ENCODE data around the gene GLI1. TPM values are rescaled to one million over a fixed set of nuclear protein-coding genes. Genes with fewer than 3 reads are reported as not detected.
A peak's percentile ranks its signal among the peaks of the same experiment; 100 is the strongest.
"Not testable (repeated sequence)": the region's sequence is repeated elsewhere in the genome, so short reads cannot be mapped to it uniquely, and the experiment has no call there.

Gene GLI1
- 1 to 10 TPM in 2 of 4 donors, under 1 TPM in 2; 0.67 to 2.1 (median 1.3) TPM for total RNA-seq

- no peaks in the 10 kb centered on the region for H3K27me3 ChIP-seq
- peak within 1 kb of the TSS; percentile 59 to 74 (median 67) for H3K4me3 ChIP-seq
- TF ChIP-seq, protein P1, sequence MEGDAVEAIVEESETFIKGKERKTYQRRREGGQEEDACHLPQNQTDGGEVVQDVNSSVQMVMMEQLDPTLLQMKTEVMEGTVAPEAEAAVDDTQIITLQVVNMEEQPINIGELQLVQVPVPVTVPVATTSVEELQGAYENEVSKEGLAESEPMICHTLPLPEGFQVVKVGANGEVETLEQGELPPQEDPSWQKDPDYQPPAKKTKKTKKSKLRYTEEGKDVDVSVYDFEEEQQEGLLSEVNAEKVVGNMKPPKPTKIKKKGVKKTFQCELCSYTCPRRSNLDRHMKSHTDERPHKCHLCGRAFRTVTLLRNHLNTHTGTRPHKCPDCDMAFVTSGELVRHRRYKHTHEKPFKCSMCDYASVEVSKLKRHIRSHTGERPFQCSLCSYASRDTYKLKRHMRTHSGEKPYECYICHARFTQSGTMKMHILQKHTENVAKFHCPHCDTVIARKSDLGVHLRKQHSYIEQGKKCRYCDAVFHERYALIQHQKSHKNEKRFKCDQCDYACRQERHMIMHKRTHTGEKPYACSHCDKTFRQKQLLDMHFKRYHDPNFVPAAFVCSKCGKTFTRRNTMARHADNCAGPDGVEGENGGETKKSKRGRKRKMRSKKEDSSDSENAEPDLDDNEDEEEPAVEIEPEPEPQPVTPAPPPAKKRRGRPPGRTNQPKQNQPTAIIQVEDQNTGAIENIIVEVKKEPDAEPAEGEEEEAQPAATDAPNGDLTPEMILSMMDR (IDR thresholded peaks at IDR 0.05): no peak
- TF ChIP-seq POLR2A (IDR thresholded peaks at IDR 0.05): no peak
- H3K4me1 ChIP-seq: peaks cover 8 to 41% (median 15%) of the 10 kb centered on the region in 4 donors
- DNase-seq: peak in 2 of 3 donors; percentile 49 to 74
- H3K9me3 ChIP-seq: no peaks in the 10 kb centered on the region
- H3K27ac ChIP-seq: peak within 1 kb of the TSS; percentile 80 to 89 (median 82)
- H3K36me3 ChIP-seq: no peaks in the 10 kb centered on the region
These were observed at the start of gene GLI1 for GRCh38 chr12:57459750-57460467. TSS of gene GLI1 (plus strand) at chr12:57459785. CDS start at chr12:57463692, 3,907 bp downstream.

- Histone ChIP-seq H3K4me3 (no peak overlapping the region), H3K27me3 (no peaks in the 10 kb centered on the region), H3K9me3 (no peaks in the 10 kb centered on the region), H3K36me3 (no peaks in the 10 kb centered on the region), H3K27ac (no peak overlapping the region), H3K4me1 (no peaks in the 10 kb centered on the region)
- no peak for DNase-seq
- TF ChIP-seq, protein P1 (IDR thresholded peaks at IDR 0.05): no peak
- TF ChIP-seq POLR2A (IDR thresholded peaks at IDR 0.05): no peak
These were observed 49.1 kb upstream of the GLI1 start for GRCh38 chr12:57410534-57410933.

DNA sequence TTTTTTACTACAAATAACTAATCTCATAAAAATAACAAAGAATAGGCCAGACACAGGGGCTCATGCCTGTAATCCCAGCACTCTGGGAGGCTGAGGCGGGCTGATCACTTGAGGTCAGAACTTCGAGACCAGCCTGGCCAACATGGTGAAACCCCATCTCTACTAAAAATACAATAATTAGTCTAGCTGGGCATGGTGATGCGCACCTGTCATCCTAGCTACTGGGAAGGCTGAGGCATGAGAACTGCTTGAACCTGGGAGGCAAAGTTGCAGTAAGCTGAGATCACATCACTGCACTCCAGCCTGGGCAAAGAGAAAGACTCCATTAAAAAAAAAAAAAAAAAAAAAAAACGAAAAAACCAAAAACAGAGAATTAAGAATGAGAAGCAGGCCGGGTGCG, 45.4 kb upstream of the GLI1 start:
- H3K9me3 ChIP-seq, H3K27ac ChIP-seq, H3K36me3 ChIP-seq, H3K27me3 ChIP-seq, DNase-seq, H3K4me3 ChIP-seq, H3K4me1 ChIP-seq: not testable (repeated sequence)

- Histone ChIP-seq H3K4me3 (no peak overlapping the region), H3K27me3 (no peaks in the 10 kb centered on the region), H3K27ac (no peak overlapping the region), H3K36me3 (no peaks in the 10 kb centered on the region), H3K9me3 (no peaks in the 10 kb centered on the region), H3K4me1 (no peaks in the 10 kb centered on the region)
- TF ChIP-seq, protein P1 (IDR thresholded peaks at IDR 0.05): no peak
- no peak for TF ChIP-seq POLR2A (IDR thresholded peaks at IDR 0.05)
- no peak for DNase-seq
These were observed 44.5 kb upstream of the GLI1 start for GRCh38 chr12:57415088-57415487.

DNA sequence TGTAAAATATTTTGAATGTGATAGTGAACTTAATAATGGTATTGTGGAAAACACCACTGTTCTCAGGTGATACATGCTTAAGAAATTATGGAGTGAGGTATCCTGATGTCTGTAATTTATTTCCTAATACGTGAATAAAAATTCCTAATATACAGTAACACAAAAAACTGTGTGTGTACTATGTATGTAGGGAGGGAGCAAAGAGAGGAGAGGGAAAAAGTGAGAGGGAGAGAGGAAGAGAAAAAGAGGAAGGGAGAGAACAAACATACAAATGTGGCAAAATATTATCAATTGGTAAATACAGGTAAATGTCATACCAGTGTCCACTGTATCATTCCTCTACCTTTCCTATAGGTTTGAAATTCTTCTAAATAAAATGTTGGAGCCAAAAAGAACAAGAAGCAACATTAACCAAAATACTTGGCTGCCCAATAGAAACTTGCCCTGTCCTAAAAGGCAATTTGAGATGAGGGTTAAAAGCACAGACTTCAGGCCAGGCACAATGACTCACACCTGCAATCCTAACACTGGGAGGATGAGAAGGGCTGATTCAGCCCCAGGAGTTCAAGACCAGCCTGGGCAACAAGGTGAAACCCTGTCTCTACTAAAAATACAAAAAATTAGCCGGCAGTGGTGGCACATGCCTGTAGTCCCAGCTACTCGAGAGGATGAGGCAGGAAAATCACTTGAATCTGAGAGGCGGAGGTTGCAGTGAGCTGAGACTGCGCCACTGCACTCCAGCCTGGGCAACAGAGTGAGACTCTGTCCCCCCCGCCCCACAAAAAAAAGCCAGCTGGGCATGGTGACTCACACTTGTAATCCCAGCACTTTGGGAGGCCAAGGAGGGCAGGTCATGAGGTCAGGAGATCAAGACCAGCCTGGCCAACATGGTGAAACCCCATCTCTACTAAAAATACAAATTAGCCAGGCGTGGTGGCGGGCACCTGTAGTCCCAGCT, 43.3 kb upstream of the GLI1 start:
- Histone ChIP-seq H3K4me3 (no peak overlapping the region), H3K36me3 (no peaks in the 10 kb centered on the region)
- DNase-seq: no peak

More for the DNA sequence above, 43.3 kb upstream of the GLI1 start:
- TF ChIP-seq POLR2A (IDR thresholded peaks at IDR 0.05): no peak
- TF ChIP-seq, protein P1 (IDR thresholded peaks at IDR 0.05): no peak
- H3K4me1 ChIP-seq: no peaks in the 10 kb centered on the region
- no peaks in the 10 kb centered on the region for H3K27me3 ChIP-seq
- no peaks in the 10 kb centered on the region for H3K9me3 ChIP-seq
- H3K27ac ChIP-seq: no peak overlapping the region

Measured in Peyer's patch (tissue), 4 donors.